Activated CD8-positive, alpha-beta memory T cell treated with anti-CD3 and anti-CD28 coated beads for 1 hour (primary cell): ENCODE measurements around the gene COL4A5.

Experiments
- DNase-seq, 2 donors: peaks; one replicate each; pipeline ENCODE4 v3.0.0-alpha.2; 2020; ENCODE audit warnings: low read depth in 1 of 2; ENCODE audit errors: extremely low read depth in 1 of 2

COL4A5 gene

GRCh38 chrX:108737754-108738153 is 298.1 kb downstream of the COL4A5 start:
- no peak for DNase-seq

- no peak for DNase-seq
These were observed 300.7 kb downstream of the COL4A5 start for GRCh38 chrX:108740299-108740774.
